GM19372 (cell line): ENCODE results near the gene RASEF.

ENCODE experiments used
- ATAC-seq: cut with Tn5 transposase; IDR thresholded peaks from one replicate; pipeline ENCODE4 v1.9.1; 2021; ENCODE audit warnings: mild to moderate bottlenecking, low read depth, moderate library complexity; ENCODE audit not compliant: unreplicated experiment

The RASEF gene

GRCh38 chr9:83015897-83016296, 47.0 kb downstream of the RASEF start:
- no peak for ATAC-seq

GRCh38 chr9:83013867-83014605, 48.9 kb downstream of the RASEF start:
- no peak for ATAC-seq

- ATAC-seq, result no peak
Observed at GRCh38 chr9:83012922-83013838, 49.8 kb downstream of the RASEF start.

GRCh38 chr9:83012168-83012921, 50.6 kb downstream of the RASEF start:
- no peak for ATAC-seq

- ATAC-seq, result no peak
Observed at GRCh38 chr9:83011611-83012010, 51.3 kb downstream of the RASEF start.

- no peak for ATAC-seq
Observed at GRCh38 chr9:83007521-83008300, 55.2 kb downstream of the RASEF start.

- ATAC-seq, result no peak
Observed at GRCh38 chr9:83006378-83006777, 56.6 kb downstream of the RASEF start.

GRCh38 chr9:83005963-83006362, 57.0 kb downstream of the RASEF start:
- no peak for ATAC-seq

- no peak for ATAC-seq
Observed at GRCh38 chr9:83005361-83005760, 57.6 kb downstream of the RASEF start.

- no peak for ATAC-seq
Observed at GRCh38 chr9:83002329-83002728, 60.6 kb downstream of the RASEF start.

GRCh38 chr9:83000765-83001164, 62.2 kb downstream of the RASEF start:
- ATAC-seq, result no peak

- ATAC-seq, result no peak
Observed at GRCh38 chr9:82998409-82998808, 64.5 kb downstream of the RASEF start.

GRCh38 chr9:82997476-82998140, 65.3 kb downstream of the RASEF start:
- ATAC-seq, result no peak

- no peak for ATAC-seq
Observed at GRCh38 chr9:82996941-82997340, 66.0 kb downstream of the RASEF start.

- ATAC-seq, result no peak
Observed at GRCh38 chr9:82993856-82994605, 68.9 kb downstream of the RASEF start.

GRCh38 chr9:82991671-82992070, 71.3 kb downstream of the RASEF start:
- no peak for ATAC-seq

GRCh38 chr9:82989929-82990328, 73.0 kb downstream of the RASEF start:
- ATAC-seq, result no peak

GRCh38 chr9:82988488-82988887, 74.5 kb downstream of the RASEF start:
- ATAC-seq, result no peak
